Hematopoietic multipotent progenitor cell treated with erythropoietin and hydrocortisone succinate and interleukin-3 and kit ligand, for 17 days (in vitro differentiated cells): ENCODE measurements around the gene LRRN4CL.
A peak's percentile ranks its signal among the peaks of the same experiment; 100 is the strongest.
"Not testable (repeated sequence)": the region's sequence is repeated elsewhere in the genome, so short reads cannot be mapped to it uniquely, and the experiment has no call there.

ENCODE experiments used
- DNase-seq: peaks from one replicate; pipeline ENCODE4 v3.0.0-alpha.2; 2015; ENCODE audit warnings: low spot score

The LRRN4CL gene

GRCh38 chr11:62689421-62690183 lies at the start of gene LRRN4CL:
LRRN4CL (minus strand) TSS chr11:62689530; CDS start chr11:62688508, 1,022 bp downstream.
- no peak for DNase-seq

DNA sequence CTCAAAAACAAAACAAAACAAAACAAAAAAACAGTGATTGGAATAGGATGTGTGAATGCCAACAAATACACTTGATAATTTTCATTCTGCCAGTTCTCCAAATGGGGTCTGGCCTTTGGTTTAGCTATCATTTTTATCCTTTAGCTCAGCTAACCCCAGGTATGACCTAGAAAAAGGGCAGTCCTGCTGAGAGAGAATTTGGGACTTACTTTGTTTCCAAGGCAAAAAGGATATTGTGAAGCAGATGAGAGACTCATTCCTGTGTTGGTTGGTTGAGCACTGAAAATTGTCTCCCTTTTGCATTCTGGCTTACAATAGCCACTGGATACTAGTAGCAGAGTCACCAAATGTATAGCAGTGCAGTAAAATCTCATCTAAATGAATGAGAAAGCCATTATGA lies 47.9 kb upstream of the LRRN4CL start:
- no peak for DNase-seq

DNA sequence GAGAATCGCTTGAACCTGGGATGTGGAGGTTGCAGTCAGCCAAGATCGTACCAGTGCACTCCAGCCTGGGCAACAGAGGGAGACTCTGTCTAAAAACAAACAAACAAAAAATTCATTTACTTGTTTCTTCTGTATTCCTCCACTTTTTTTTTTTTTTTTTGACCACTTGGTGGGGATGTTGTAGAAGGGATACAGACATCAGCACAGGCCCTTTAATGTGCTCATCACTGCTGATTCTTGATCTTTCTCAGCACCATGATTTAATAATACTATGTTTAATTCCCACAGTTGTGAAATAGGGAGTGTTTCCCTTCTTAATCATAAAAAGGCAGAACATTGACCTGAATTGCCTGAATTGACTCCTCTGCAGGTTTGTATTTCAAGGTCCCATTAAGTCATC lies 43.5 kb upstream of the LRRN4CL start:
- peak; percentile 56 for DNase-seq

GRCh38 chr11:62730076-62730475 lies 40.7 kb upstream of the LRRN4CL start:
- DNase-seq, result not testable (repeated sequence)

DNA sequence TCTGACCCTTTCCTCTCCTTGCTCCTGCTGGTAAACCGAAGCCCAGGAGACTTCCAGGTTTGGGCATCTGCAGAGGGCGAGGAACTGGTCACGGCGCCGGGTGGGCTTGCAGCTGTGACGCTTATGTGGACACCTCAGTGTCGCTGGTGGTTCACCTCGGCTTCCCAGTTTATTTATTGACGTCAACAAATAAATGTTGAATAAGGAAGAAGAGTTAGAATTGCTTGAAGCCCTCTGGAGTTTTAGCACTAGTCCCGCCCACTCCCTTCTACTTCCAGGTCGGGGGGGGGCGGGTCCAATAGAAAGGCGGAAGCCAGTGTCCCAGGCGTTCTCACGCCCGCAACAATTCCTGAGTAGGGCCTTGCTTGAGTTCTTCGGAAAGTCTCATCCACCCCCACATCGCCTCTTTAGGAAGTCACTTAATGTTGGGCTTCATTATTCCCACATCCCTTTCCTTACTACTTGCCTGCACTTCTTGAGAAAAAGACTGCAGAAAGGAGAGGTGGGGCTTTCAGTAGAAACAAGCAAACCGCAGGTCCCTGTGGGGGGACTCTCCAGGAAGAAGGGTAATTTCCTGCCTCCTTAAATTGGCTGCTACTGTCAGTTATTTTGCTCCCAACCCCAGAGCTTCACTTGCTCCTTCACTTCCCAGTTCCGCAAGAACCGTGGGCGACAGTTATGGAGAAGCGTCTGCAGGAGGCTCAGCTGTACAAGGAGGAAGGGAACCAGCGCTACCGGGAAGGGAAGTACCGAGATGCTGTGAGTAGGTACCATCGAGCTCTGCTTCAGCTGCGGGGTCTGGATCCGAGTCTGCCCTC lies 39.0 kb upstream of the LRRN4CL start, which contains the start of gene TTC9C:
TTC9C (plus strand) TSS at position 316 of the 818 bp plus-strand sequence; CDS start at position 679, 363 bp downstream.
- peak; percentile 88 for DNase-seq

DNA sequence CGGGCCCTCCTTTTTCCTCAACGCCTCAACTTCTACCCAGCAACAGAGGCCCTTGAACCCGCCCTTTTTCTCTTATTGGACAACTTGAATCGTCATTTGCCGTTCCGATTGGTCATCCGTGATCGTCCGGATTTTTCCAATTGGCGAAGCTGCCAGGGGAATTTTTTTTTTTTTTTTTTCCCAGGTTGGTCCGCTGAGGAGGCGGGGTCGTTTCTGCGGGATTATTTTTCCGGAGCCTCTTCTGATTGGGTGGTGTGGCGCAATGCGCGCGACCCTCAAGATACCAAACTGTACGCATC lies 38.5 kb upstream of the LRRN4CL start:
- peak; percentile 98 for DNase-seq

GRCh38 chr11:62727165-62727871 lies 38.0 kb upstream of the LRRN4CL start, which contains the start of gene HNRNPUL2:
HNRNPUL2 (minus strand) TSS chr11:62727457; CDS start chr11:62727156, 301 bp downstream.
- peak; percentile 99 for DNase-seq

DNA sequence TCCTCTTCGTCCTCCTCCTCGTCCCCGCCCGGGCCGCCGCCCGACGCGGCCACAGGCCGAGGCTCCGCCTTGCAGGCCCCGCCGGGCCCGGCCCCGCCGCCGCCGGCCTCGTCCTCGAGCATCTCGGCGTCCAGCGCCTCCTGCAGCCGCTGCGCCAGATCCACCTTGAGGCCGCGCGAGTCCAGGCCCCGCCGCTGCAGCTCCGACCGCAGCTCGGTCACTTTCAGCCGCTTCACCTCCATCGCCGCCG lies 37.5 kb upstream of the LRRN4CL start:
- no peak for DNase-seq

DNA sequence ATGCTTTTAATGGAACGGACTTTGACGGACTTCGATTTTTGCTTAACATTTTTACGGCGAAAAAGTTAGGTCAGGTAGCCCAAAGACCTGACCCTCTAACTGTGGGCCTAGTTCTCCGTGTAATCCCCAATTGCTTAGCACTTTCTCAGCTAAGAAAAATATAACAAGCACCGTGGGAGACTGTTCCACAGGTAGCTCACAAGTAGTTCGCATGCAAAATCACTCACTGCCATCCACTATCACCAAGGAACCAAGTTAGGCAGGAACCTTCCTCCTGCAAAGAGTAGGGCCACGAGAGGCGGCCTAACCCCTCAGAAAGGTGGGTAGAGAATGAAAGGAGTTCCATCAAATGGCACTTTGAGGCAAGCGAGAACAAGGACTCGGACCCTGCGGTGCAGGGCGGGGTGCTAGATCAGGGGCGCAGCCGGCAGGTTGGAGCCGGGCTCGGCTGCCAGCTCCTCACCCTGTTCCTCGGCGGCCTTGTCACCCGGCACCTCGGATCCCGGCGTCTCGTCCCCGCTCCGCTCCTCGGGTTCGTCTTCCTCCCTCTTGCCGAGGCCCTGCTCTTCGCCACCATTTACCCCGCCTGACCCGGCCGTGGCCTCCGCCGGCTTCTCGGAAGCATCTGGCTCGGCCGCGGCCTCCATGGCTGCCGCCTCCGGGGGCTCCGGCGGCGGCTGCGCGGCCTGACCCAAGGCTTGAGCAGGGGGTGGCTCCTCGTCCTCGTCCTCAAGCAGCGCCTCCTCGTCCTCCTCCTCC lies 37.0 kb upstream of the LRRN4CL start:
- DNase-seq, result no peak

- peak; percentile 25 for DNase-seq
Measured at GRCh38 chr11:62725646-62726045, 36.3 kb upstream of the LRRN4CL start.

GRCh38 chr11:62724171-62724570 lies 34.8 kb upstream of the LRRN4CL start:
- DNase-seq, result peak; percentile 2

- DNase-seq, result peak; percentile 4
Measured at GRCh38 chr11:62721994-62722393, 32.7 kb upstream of the LRRN4CL start.

GRCh38 chr11:62719302-62719978 lies 30.1 kb upstream of the LRRN4CL start:
- DNase-seq, result peak; percentile 3

GRCh38 chr11:62716816-62717215 lies 27.5 kb upstream of the LRRN4CL start:
- DNase-seq, result no peak

DNA sequence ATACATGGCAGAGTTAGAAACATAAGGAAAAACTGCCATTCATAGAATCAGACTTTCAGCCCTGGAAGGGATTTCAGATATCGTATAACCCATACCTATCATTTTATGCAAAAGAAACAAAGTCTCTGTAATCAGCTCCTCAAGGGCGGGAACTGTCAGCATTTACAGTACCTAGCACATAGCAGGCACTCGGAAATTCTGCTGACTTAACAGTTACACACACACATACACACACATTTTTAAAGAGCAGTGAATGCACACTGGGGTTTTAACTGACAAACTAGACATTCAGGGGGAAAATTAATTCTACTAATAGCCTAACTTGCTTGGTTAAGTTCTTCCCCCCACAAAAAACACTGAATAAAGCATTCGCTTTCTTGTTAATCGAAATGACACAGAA lies 26.9 kb upstream of the LRRN4CL start:
- DNase-seq, result peak; percentile 4

DNA sequence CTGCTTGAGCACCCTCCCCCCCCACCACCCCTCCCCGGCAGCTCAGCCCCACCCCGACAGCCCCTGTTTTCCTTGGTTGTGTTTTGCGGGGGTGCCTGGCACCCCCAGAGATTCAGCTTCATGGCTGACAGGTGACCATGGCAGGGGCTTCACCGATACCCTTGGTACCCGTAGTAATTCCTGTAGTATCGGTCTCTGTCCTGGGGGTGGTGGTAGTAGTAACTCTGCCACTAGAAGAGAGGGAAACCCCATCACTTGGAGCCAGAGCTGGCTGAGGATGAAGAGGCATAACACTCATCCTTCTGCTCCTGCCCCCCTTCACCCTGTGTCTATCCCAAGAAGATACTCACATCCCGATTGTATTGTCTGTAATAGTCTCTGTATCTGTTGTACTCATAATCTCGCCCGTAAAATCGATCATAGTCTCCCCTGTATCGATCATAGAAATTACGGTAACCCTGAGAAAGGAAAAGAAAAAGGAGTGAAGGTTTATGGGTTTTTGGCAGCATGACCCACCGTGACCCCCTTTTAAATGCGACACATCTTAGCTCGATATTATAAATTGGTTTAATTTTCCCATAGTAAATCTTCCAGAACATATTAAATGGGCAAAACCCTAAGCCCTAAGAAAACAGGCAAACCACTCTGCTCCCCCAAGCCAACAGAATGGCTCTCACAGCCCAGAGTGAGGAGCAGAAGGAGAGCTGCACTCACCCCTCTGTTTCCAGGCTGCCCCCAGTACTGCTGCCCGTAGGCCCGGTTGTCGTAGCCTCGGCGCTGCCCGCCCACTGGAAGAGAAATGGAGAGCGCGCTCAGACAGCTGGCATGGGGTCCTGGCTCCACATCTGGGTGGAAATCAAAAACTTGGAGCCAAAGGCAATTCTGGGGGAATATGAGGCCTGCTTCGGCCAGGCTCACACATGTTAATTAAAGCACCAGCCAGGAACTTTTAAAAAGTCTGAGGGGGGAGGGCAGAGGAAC lies 26.1 kb upstream of the LRRN4CL start:
- no peak for DNase-seq

DNA sequence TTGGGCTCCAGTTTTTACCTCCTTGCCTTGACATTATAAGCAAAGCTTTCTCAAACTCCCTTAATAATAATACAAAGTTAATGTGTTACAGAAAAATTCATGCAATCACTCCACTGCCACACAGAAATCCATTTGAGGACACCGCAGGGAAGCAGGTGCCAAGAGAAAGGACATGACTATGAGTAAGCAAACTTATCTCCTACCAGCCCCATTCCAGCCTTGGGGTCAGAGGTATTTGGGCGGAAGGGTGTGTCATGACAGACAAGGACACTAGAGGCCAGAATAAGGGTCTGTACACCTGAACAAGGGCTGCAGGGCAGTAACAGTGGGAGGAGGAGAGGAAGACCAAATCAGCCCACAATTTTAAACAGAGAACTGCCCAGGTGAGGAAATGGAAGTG lies 24.0 kb upstream of the LRRN4CL start:
- DNase-seq, result no peak

DNA sequence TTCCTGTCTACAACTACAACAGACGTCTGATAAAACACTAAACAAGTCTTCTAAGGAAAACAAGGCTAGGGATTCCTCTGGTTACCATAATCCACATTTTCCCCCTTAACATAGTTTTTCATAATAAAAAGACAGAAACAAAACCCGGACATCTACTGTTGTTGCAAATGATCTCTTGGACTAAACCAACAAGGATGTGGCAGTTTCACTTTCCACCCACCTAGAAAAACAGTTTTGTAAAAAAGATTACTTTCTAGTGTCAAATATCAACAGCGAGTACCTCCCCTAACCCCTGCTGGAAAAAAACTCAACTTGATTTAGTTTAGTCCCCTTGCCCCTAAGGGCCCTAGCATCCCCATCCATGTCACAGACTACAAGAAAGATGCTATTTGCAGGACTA lies 23.5 kb upstream of the LRRN4CL start:
- DNase-seq, result no peak

DNA sequence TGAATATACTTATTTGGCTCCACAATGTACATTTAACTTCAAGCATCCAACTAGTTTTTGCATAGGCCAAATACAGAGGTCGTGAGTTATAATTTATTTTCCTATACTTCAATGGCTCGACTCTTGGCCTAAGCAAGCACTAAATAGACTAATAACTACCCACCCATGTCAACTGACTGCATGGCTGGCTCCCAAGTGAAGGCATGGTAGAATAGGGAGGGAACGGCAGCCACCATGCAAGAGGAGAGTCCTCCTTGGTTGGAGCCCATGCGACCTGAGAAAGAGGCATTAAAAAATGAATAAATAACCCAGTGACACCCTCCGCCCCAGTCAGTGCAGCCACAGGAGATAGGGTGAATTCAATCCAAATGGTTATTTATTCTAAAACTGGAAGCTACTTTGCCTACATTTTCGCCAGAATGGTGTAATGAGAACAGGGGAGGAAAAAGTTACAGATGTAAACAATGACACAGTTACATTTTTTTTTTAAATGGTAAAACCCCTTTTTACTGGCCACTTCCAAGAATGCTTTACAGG lies 23.0 kb upstream of the LRRN4CL start:
- no peak for DNase-seq

DNA sequence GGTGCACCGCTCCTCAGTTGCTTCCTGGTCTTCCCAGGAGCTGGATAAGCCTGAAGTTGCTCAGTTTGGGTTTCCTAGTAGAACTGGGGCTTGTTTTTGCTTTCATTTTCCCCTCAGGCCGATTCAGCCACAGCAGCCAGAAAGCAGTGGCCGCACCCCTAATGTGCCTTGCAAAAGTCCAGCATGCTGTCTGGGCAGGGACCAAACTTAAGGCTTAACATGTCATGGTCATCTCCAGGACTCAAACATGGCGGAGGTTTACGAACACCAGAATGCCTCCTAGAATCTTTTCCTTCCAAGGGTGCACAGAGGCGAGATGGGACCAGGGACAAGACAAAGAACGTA lies 20.6 kb upstream of the LRRN4CL start:
- DNase-seq, result no peak
